Activated CD4-positive, CD25-positive, alpha-beta regulatory T cell treated with anti-CD3 and anti-CD28 coated beads, Interleukin-2, amount 50 U/mL, for 72 hours (primary cell): Measurements from ENCODE around the gene AFF3.

Source experiments
- DNase-seq: peaks from one replicate; pipeline ENCODE4 v3.0.0; 2021

The AFF3 gene

GRCh38 chr2:100068395-100068794 is 74.0 kb downstream of the AFF3 start:
- DNase-seq, result no peak

GRCh38 chr2:100067784-100068183 is 74.6 kb downstream of the AFF3 start:
- no peak for DNase-seq

GRCh38 chr2:100066856-100067255 is 75.5 kb downstream of the AFF3 start:
- no peak for DNase-seq

GRCh38 chr2:100066246-100066645 is 76.1 kb downstream of the AFF3 start:
- no peak for DNase-seq

GRCh38 chr2:100064592-100065428 is 77.6 kb downstream of the AFF3 start:
- DNase-seq, result no peak

GRCh38 chr2:100064165-100064564 is 78.2 kb downstream of the AFF3 start:
- DNase-seq, result no peak

- no peak for DNase-seq
Observed at GRCh38 chr2:100063459-100063953, 78.9 kb downstream of the AFF3 start.

GRCh38 chr2:100062336-100062735 is 80.1 kb downstream of the AFF3 start:
- DNase-seq, result no peak

GRCh38 chr2:100060875-100061274 is 81.5 kb downstream of the AFF3 start:
- DNase-seq, result no peak

- DNase-seq, result no peak
Observed at GRCh38 chr2:100059638-100060037, 82.8 kb downstream of the AFF3 start.

- no peak for DNase-seq
Observed at GRCh38 chr2:100057901-100058261, 84.5 kb downstream of the AFF3 start.

GRCh38 chr2:100054426-100054825 is 88.0 kb downstream of the AFF3 start:
- no peak for DNase-seq

GRCh38 chr2:100053087-100053885 is 89.1 kb downstream of the AFF3 start:
- no peak for DNase-seq

GRCh38 chr2:100052650-100053049 is 89.7 kb downstream of the AFF3 start:
- DNase-seq, result no peak

- DNase-seq, result no peak
Observed at GRCh38 chr2:100051253-100051652, 91.1 kb downstream of the AFF3 start.

- DNase-seq, result no peak
Observed at GRCh38 chr2:100050685-100051084, 91.7 kb downstream of the AFF3 start.

GRCh38 chr2:100046961-100047947 is 95.1 kb downstream of the AFF3 start:
- no peak for DNase-seq

GRCh38 chr2:100045000-100045399 is 97.4 kb downstream of the AFF3 start:
- DNase-seq, result no peak

GRCh38 chr2:100043891-100044255 is 98.5 kb downstream of the AFF3 start:
- DNase-seq, result no peak

GRCh38 chr2:100043081-100043890 is 99.1 kb downstream of the AFF3 start:
- no peak for DNase-seq

- DNase-seq, result no peak
Observed at GRCh38 chr2:100042562-100042961, 99.8 kb downstream of the AFF3 start.

- no peak for DNase-seq
Observed at GRCh38 chr2:100041946-100042345, 100.4 kb downstream of the AFF3 start.
